ENCODE results near the gene EDDM3A.

GRCh38 chr14:20775043-20775442 is 29.4 kb downstream of the EDDM3A start:
- no peak for TF ChIP-seq CTCF (IDR thresholded peaks at IDR 0.05)
- no peak for TF ChIP-seq POLR2A (IDR thresholded peaks at IDR 0.05)
